AG09319 (cell line): ENCODE results near the gene ASB4.
A peak's percentile ranks its signal among the peaks of the same experiment; 100 is the strongest.

Experiments used
- DNase-seq: peaks from one replicate; pipeline ENCODE4 v3.0.0-alpha.2; 2010; ENCODE audit warnings: low read depth; ENCODE audit errors: extremely low read depth
- TF ChIP-seq, protein P1 (sequence below): IDR thresholded peaks from 2 replicates; pipeline ENCODE4 v1.5.1; 2011; ENCODE audit warnings: low read depth, mild to moderate bottlenecking, inconsistent platforms, low read length, moderate library complexity

ASB4 gene

DNA sequence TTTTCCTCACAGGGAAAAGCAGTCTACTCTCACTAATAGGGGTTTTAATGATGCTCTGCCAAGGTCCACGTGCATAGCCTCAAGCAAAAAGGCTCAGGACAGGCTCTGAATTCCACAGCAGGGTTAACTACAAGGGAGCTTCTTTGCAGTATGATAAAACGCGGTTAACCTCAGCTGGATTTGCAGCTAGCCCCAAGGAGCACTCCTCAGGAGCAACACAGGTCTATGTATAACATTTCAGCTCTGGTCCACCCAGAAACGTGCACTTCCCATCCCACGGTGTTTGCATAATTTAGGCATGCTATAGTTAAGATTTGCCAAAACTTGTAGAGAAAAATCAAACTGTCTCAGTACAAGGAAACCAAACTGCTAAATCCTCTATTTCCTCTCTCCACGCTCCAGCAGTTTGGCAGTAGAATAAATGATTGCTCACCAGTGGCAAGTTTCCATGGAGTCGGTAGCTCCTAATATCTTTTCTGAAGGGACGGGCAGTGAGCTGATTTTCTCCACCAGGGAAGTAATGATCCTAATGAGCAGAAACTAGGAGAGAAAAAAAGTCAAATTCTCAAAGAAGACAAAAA lies 13.1 kb upstream of the ASB4 start:
- DNase-seq = peak; percentile 10
- TF ChIP-seq, protein P1, sequence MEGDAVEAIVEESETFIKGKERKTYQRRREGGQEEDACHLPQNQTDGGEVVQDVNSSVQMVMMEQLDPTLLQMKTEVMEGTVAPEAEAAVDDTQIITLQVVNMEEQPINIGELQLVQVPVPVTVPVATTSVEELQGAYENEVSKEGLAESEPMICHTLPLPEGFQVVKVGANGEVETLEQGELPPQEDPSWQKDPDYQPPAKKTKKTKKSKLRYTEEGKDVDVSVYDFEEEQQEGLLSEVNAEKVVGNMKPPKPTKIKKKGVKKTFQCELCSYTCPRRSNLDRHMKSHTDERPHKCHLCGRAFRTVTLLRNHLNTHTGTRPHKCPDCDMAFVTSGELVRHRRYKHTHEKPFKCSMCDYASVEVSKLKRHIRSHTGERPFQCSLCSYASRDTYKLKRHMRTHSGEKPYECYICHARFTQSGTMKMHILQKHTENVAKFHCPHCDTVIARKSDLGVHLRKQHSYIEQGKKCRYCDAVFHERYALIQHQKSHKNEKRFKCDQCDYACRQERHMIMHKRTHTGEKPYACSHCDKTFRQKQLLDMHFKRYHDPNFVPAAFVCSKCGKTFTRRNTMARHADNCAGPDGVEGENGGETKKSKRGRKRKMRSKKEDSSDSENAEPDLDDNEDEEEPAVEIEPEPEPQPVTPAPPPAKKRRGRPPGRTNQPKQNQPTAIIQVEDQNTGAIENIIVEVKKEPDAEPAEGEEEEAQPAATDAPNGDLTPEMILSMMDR = no peak

DNA sequence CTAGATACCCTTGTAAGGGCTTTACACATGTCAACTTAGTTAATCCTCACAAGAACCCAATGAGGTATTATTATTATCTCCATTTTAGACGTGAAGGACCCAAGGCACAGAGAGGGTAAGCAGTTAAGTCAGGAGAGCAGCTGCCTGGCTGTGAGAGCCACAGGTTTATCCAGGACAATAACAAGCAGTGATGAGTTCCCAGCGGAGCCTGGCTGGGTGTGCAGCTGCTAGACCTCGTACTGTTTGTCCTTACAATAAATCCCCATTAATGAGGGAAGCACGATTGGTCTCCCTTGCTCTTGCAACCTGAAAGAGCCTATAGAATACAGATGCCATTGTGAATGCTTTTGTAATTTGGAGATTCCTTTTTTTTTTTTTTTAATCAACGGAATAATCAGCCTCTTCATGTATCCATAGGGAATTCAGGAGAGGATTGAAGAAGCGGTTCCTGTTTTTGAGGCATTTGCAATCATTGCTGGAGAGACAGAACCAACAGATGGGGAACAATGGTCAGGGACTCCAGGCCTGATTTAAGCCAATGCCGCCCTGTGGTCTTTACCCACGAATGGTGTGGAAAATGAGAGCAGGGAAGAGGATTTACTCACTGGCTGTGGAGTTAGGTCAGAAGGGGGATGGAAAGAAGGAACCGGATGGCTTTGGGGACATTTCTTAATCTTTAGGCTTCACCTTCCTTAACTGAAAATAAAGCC lies 12.3 kb upstream of the ASB4 start:
- TF ChIP-seq, protein P1 = no peak
- no peak for DNase-seq

DNA sequence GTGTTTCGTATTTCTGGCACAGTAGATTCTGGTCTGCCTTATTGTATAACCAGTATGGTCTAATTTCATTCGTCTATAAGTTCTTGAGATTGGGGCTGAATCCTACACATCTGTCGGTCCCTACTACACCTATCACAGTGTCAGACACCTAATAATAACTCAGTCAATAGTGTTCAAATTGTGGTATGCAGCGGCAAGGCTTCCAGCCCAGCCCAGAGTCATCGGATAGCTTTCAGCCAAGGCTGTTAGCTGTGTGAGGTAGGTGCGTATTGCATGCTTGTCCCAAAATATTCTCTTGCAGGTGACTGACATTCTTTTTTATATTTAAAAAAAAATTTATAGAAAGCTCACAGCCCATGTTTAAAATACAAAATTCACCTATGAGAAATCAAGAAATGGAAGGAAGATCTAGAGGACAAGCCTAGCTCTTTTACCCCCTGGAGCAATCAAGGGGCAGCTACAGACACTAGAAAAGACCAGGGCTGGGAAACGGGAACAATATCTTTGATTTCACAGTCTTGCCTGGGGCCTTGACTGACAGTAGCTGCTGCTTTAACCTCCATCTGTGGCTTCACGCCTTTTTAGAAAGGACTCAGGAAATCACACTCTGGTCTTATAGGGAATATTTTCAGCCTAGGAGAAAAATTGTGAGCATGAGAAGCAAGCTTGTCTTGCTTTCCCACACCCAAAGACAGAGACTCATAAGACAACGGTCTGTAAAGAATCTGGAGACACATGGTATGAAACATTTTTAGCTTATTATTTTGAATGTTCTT lies 9.5 kb upstream of the ASB4 start:
- DNase-seq = no peak
- TF ChIP-seq, protein P1 = no peak

DNA sequence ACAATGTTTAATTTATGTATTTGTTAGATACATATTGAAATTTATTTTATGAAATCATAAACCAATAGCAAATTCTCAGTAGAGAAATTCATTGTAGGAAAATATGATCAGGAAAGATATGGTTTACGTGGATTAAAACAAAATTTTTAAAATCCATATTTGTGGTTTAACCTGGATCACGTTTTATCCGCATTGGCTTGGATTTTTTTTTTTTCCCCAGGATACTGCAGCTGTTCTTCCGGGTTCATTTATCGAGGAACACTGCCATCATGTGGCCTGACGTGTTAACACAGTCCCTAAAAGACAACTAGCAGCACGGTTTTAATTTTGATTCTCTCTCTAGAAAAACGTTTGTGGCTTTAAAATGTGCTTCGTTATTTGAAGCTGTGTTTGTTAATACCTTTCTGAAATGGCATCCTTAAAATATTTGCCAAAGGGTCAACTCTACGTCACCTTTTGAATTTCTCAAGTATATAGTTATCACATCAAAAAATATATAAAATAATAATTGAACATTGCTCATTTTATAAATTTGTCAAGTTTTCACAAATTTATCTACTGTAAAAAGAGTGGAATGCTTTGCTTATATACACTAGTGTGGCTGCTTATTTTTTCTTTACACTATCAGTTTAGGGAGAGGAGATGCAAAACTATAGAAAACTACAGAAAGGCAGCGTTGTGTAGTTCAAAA lies 8.7 kb upstream of the ASB4 start:
- TF ChIP-seq, protein P1 = peak; percentile 73
- DNase-seq = peak; percentile 28

DNA sequence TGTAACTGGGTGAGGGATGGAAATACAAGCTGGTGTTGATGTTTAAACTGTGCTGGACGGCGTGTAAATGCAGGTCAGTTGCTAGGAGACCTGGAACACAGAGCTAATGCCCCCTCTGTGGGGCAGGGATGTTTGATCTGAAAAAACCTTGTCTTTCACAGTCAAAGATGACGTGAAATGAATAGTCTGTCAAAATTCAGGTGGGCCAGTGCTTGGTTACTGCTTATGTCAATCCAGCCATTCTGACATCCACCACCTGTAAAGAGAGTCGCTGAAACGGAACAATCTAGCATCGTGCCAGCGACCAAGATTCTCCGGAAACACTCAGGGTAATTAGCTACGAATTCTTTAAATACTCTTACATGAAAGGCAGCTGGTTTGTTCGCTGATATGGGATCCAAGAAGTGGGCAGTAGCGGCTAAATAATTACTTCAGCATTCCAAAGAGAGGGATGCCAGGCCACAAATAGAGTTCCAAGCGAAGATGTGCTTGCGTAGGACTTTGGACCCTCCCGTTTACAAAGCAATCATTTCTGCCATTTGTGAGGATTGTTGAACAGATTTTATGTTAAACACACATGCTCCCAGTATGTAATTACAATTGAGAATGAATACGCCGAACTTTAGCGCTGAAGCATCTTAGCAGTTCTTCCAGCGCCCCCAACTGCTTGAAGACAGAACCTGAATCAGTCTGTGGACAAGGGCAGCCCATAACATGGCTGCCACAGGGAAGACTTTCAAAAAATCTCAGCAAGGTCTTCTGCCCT lies 7.3 kb upstream of the ASB4 start:
- DNase-seq = peak; percentile 4
- TF ChIP-seq, protein P1 = peak; percentile 57

DNA sequence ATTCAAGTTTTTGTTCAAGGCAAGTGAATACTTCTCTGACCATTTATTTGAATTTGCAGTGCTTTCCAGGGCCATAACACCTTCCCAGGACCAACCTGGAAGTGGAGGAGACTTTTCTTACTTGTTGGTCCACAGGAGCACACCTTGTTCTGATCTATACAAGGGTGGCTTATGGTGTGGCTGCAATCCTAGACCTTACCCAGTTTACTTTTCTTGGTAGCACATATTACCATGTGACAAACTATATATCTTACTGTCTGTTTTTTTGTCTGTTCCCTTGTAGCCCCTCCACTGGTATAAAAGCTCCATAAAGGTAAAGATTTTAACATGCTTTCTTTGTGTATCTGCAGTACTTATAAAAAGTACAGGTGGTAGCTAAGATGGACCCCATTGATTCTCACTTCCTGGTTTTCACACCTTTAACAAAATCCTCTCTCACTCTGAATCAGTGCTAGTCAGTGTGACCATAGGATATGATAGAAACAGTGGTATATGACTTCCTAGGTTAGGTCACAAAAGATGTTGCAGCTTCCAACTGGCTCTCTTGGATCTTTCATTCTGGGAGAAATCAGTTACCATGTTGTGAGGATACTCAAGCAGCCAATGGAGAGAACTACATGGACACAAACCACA lies 5.6 kb upstream of the ASB4 start:
- TF ChIP-seq, protein P1 = no peak
- DNase-seq = no peak
